ENCODE measurements around the gene TTC13.

Gene TTC13

GRCh38 chr1:230906226-230906625 is 72.4 kb downstream of the TTC13 start:
- no peak for DNase-seq (ENCODE audit: low read depth in 2 of 2)

GRCh38 chr1:230905733-230906132 is 72.9 kb downstream of the TTC13 start:
- DNase-seq (ENCODE audit: low read depth in 2 of 2): no peak

- no peak for DNase-seq (ENCODE audit: low read depth in 2 of 2)
Observed at GRCh38 chr1:230902349-230902923, 76.2 kb downstream of the TTC13 start.

GRCh38 chr1:230901671-230902070 is 77.0 kb downstream of the TTC13 start:
- no peak for DNase-seq (ENCODE audit: low read depth in 2 of 2)

DNA sequence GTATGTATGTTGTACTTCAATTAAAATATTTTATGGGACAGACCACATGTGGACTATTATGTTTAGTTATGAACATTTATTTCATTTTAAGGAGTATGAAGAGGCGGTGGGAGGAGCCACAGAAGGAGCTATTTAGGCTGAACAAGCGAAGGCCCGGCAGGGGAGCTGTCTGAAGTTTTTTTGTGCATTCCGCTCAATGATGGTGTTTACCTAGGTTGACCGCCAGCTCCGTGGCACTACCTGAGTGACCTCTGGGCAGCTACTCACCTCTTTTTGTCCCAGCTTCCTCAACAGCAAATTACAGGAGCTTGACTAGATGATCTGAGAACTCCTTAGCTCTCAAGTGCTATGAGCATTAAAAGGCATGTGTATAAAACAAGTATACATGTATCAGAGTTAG is 77.7 kb downstream of the TTC13 start:
- DNase-seq (ENCODE audit: low read depth in 2 of 2): no peak

DNA sequence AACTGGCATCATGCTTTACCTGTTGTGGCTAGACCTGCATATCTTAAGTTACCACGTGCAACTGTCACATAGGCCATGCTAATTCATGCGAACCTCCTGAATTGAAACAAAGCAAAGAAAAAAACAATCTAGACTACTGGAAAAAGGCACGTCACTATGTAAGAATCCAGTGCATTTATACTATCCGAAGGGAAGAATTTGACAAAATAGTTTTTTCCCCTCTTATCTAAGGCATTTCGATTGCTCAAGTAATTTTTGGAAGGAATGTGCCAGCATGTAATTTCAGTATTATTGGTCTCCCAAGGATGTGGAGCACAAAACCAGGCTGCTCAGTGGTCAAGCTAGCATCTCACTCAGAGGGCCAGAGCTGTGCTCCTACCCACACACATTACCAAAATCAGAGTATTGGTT is 78.8 kb downstream of the TTC13 start:
- DNase-seq (ENCODE audit: low read depth in 2 of 2): no peak

- no peak for DNase-seq (ENCODE audit: low read depth in 2 of 2)
Observed at GRCh38 chr1:230898748-230899147, 79.9 kb downstream of the TTC13 start.

GRCh38 chr1:230898144-230898543 is 80.5 kb downstream of the TTC13 start:
- no peak for DNase-seq (ENCODE audit: low read depth in 2 of 2)

- DNase-seq (ENCODE audit: low read depth in 2 of 2): no peak
Observed at GRCh38 chr1:230896779-230897178, 81.9 kb downstream of the TTC13 start.

DNA sequence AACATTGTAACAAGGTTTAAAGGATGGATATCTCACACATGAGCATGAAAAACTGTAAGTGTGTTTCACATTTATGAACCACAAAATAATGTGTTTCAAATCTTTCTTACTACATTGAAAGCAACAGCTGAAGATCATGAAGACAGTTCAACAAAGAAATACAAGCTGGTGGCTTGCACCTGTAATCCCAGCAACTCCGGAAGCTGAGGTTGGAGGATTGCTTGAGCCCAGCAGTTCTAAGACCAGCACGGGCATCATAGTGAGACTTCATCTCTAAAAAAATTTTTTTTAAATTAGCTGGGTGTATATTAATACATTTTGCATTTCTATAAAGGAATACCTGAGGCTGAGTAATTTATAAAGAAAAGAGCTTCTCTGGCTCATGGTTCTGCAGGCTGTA is 83.2 kb downstream of the TTC13 start:
- DNase-seq (ENCODE audit: low read depth in 2 of 2): no peak

GRCh38 chr1:230894664-230895063 is 84.0 kb downstream of the TTC13 start:
- DNase-seq (ENCODE audit: low read depth in 2 of 2): no peak

- no peak for DNase-seq (ENCODE audit: low read depth in 2 of 2)
Observed at GRCh38 chr1:230894032-230894431, 84.6 kb downstream of the TTC13 start.

- no peak for DNase-seq (ENCODE audit: low read depth in 2 of 2)
Observed at GRCh38 chr1:230892018-230892491, 86.6 kb downstream of the TTC13 start.

DNA sequence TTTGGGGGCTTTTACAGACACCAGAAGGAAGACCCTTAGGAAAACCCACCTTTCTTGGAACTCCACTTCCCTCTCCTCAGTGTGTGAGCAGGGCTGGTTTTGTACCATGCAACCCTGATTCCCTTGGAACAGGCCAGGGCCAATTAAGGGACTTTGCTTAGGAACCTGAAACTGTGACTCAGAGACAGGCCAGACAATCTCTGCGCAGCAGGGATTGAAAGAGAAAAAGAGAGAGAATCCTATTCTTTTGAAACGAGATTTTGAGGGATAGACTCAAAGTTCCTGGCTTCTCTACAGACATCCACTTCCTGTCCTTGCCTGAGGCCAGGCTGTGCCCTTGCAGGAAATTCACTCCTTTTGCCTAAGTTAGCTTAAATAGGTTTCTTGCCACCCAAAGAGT is 87.2 kb downstream of the TTC13 start:
- no peak for DNase-seq (ENCODE audit: low read depth in 2 of 2)

GRCh38 chr1:230884646-230885045 is 94.0 kb downstream of the TTC13 start:
- no peak for DNase-seq (ENCODE audit: low read depth in 2 of 2)

DNA sequence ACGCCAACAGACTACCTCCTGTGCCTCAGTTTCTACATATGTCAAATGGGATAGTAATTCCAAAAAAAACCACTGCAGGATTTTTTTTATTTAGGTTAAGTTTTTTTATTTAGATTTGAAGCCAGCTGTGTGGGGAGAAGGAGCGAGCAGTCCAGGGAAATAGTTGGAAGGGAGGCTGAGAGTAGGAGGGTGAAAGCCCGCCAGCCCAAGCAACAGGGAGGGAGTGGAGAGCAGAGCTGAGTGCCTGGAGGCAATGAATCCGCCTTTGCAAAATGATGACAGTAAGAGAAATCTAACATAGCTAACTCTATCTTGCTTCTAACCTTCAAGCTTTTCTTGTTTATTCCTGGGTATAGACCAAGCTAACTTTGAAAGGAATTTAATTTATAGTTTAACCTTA is 94.7 kb downstream of the TTC13 start:
- no peak for DNase-seq (ENCODE audit: low read depth in 2 of 2)

GRCh38 chr1:230879778-230880177 is 98.9 kb downstream of the TTC13 start:
- no peak for DNase-seq (ENCODE audit: low read depth in 2 of 2)

DNA sequence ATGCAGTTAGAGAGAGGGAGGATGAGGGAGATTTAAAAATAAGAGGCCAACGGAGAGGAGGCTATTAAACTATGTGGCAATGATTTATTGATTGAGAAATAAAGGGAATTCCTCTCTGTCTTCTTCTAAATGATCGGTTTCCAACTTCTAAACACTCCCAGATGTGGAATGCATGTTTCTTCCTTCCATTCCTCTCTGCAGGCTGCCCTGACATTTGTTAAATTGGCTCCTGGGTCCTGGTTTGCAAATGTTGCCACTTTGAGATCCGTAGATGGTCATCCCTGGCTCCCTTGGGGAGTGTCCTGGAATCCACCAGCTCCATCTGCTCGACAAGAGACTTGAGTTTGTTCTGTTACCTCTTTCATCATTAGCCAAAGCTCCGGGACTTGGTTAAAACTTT is 100.1 kb downstream of the TTC13 start:
- no peak for DNase-seq (ENCODE audit: low read depth in 2 of 2)

DNA sequence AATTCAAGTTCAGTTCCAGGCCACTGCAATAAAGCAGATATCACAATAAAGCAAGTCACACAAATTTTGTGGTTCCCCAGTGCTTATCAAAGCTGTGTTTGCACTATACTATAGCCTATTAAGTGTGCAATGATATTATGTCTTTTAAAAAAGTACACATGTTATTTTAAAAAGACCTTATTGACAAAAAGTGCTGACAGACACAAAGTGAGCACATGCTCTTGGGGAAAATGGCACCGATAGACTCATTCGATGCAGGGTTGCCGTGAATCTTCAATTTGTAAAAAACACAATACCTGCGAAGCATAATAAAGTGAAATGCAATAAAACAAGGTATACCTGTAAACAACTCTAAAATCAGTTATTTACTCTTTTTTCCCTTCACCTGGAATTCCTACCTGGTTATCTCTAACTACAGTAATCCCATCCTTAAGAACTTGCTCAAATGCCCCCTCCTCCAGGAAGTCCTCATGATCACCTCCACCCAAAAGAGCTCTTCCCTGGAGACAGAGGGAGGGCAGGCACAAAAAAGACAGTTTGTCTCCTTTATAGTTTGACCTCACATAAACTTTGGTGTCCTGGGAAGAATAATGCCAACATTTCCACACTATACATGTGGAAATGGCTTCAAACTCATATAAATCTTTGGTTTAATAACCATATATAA is 100.6 kb downstream of the TTC13 start:
- no peak for DNase-seq (ENCODE audit: low read depth in 2 of 2)

DNA sequence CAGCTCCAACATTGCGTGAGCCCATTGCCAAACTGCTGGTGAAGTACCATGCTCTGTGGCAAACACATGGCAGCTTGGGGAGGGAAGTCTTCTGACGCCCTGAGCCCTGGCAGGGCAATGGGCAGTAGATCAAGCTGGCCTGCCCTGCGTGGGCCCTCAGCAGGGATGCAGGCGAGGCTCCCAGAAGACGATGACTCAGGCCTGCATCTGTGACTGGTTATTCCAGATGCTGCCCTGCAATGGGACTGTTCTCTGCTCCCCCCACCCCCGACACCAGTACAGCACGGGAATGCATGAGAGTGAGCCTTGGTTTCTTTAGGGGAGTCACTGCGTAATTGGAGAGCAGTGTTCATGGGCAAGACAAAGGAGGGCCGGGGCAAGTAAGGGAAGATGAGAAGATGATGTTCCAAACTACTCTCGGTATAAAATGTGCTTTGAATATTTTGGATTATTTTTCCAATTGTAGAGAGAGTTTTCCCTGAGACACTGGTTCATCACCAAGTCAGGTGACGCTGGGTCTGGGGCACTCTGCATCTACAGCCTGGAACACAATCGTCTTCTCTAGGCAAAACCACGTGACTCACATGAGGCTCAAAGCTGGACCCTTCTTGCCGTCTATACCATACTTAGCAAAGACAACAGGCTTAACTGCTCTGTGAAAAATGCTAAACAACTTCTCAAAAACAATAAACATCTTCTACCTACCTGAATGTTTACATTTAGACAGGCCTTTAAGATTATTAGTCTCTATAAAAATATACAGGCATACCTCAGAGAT is 101.3 kb downstream of the TTC13 start:
- no peak for DNase-seq (ENCODE audit: low read depth in 2 of 2)

- no peak for DNase-seq (ENCODE audit: low read depth in 2 of 2)
Observed at GRCh38 chr1:230876660-230877059, 102.0 kb downstream of the TTC13 start.

- DNase-seq (ENCODE audit: low read depth in 2 of 2): no peak
Observed at GRCh38 chr1:230875370-230875769, 103.3 kb downstream of the TTC13 start.

DNA sequence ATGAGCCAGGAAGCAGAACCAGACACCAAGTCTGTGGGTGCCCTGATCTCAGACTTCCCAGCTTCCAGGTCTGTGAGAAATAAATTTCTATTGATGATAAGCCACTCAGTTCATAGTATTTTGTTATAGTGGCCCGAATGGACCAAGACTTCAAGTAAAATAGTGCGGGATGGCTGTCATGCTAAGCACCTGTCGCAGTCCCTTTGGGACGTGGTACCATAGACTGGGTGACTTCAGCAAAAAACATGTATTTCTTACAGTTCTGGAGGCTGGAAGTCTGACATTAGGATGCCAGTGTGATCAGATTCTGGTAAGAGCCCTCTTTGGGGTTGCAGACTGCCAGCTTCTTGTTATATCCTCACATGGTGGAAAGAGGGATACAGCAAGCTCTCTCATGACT is 107.7 kb downstream of the TTC13 start:
- DNase-seq (ENCODE audit: low read depth in 2 of 2): no peak

All from activated CD8-positive, alpha-beta memory T cell treated with anti-CD3 and anti-CD28 coated beads for 4 hours (primary cell).